Measurements from ENCODE around the gene ZNF774. TPM values are rescaled to one million over a fixed set of nuclear protein-coding genes. Genes with fewer than 3 reads are reported as not detected.

The ZNF774 gene
- total RNA-seq, 4 donors from 2014 or later: 2.1 to 17.1 (median 5.4) TPM

- Histone ChIP-seq H3K36me3 (peaks cover 0 to 7% of the 10 kb centered on the region in 2 donors), H3K9me3 (no peaks in the 10 kb centered on the region), H3K27me3 (no peaks in the 10 kb centered on the region), H3K4me1 (peaks cover 20 to 24% of the 10 kb centered on the region in 2 donors), H3K27ac (peak overlapping the region in 1 of 4 donors; percentile 37), H3K4me3 (no peak overlapping the region)
- ATAC-seq (no peak), DNase-seq (no peak)
- intact Hi-C loops (cut with DNase I; ENCODE audit: low total_unique reads) (no loop called here), in situ Hi-C loops (cut with MboI; ENCODE audit: low sequenced_read_pairs in 4 of 4) (loop anchor here in 3 of 4 donors (10.0 kb wide), 1 partner anchor 109 kb away; no protein-coding TSS in a partner anchor)
- TF ChIP-seq CTCF (IDR thresholded peaks at IDR 0.05 in 4 of 5, conservative IDR thresholded peaks at IDR 0.05 in 1 of 5): no peak
These were observed 13.5 kb downstream of the ZNF774 start for GRCh38 chr15:90365414-90366055.

GRCh38 chr15:90367576-90367975, 15.5 kb downstream of the ZNF774 start:
- in situ Hi-C loops (cut with MboI; ENCODE audit: low sequenced_read_pairs in 4 of 4) (loop anchor here in 3 of 4 donors (10.0 kb wide), 1 partner anchor 107 kb away; no protein-coding TSS in a partner anchor), intact Hi-C loops (cut with DNase I; ENCODE audit: low total_unique reads) (no loop called here)
- peak in 1 of 2 donors; percentile 40 for ATAC-seq
- Histone ChIP-seq H3K27me3 (no peaks in the 10 kb centered on the region), H3K4me3 (no peak overlapping the region), H3K4me1 (peaks cover 15 to 16% of the 10 kb centered on the region in 2 donors), H3K9me3 (no peaks in the 10 kb centered on the region), H3K36me3 (no peaks in the 10 kb centered on the region), H3K27ac (peak overlapping the region; percentile 6 to 65 (median 34))
- DNase-seq: no peak
- no peak for TF ChIP-seq POLR2A (IDR thresholded peaks at IDR 0.05)
- TF ChIP-seq CTCF (IDR thresholded peaks at IDR 0.05 in 4 of 5, conservative IDR thresholded peaks at IDR 0.05 in 1 of 5): no peak

GRCh38 chr15:90375071-90375470, 23.0 kb downstream of the ZNF774 start:
- no peak overlapping the region for H3K27ac ChIP-seq
- intact Hi-C loops (cut with DNase I; ENCODE audit: low total_unique reads): no loop called here
- in situ Hi-C loops (cut with MboI; ENCODE audit: low sequenced_read_pairs in 4 of 4): no loop called here
- DNase-seq (no peak), ATAC-seq (no peak)
- H3K36me3 ChIP-seq: no peaks in the 10 kb centered on the region
- H3K4me3 ChIP-seq: no peak overlapping the region
- H3K9me3 ChIP-seq: no peaks in the 10 kb centered on the region
- TF ChIP-seq POLR2A (IDR thresholded peaks at IDR 0.05) (no peak), CTCF (IDR thresholded peaks at IDR 0.05 in 4 of 5, conservative IDR thresholded peaks at IDR 0.05 in 1 of 5) (no peak)
- no peaks in the 10 kb centered on the region for H3K4me1 ChIP-seq
- H3K27me3 ChIP-seq: no peaks in the 10 kb centered on the region

- Histone ChIP-seq H3K4me1 (no peaks in the 10 kb centered on the region), H3K27me3 (no peaks in the 10 kb centered on the region), H3K36me3 (no peaks in the 10 kb centered on the region), H3K9me3 (no peaks in the 10 kb centered on the region), H3K27ac (peak overlapping the region in 2 of 4 donors; percentile 18 to 22), H3K4me3 (no peak overlapping the region)
- no peak for TF ChIP-seq CTCF (IDR thresholded peaks at IDR 0.05 in 4 of 5, conservative IDR thresholded peaks at IDR 0.05 in 1 of 5)
- no peak for TF ChIP-seq POLR2A (IDR thresholded peaks at IDR 0.05)
- ATAC-seq (no peak), DNase-seq (no peak)
- in situ Hi-C loops (cut with MboI; ENCODE audit: low sequenced_read_pairs in 4 of 4) (no loop called here), intact Hi-C loops (cut with DNase I; ENCODE audit: low total_unique reads) (no loop called here)
These were observed 24.7 kb downstream of the ZNF774 start for GRCh38 chr15:90376789-90377188.

All from gastrocnemius medialis (tissue), 4 donors.